Esophagus muscularis mucosa (tissue), 3 donors: ENCODE measurements around the gene CCDC9.

Experiments
- POLR2AphosphoS5 ChIP-seq, 2 donors: sonication (generic); formaldehyde crosslinking; IDR thresholded peaks; one replicate each; pipeline ENCODE4 v1.6.1; 2017; ENCODE audit warnings: antibody characterized with exemption in 2 of 2
- TF ChIP-seq, protein P1 (sequence below), 3 experiments: fragments of 200-600 bp in 2 of 3; fragments of 450-650 bp in 1 of 3; sonication (generic) in 2 of 3; IDR thresholded peaks; one replicate each; pipeline ENCODE4 v1.5.1; 2017 to 2019; ENCODE audit warnings: antibody characterized with exemption in 3 of 3, mild to moderate bottlenecking in 2 of 3, moderate library complexity in 1 of 3

DNA sequence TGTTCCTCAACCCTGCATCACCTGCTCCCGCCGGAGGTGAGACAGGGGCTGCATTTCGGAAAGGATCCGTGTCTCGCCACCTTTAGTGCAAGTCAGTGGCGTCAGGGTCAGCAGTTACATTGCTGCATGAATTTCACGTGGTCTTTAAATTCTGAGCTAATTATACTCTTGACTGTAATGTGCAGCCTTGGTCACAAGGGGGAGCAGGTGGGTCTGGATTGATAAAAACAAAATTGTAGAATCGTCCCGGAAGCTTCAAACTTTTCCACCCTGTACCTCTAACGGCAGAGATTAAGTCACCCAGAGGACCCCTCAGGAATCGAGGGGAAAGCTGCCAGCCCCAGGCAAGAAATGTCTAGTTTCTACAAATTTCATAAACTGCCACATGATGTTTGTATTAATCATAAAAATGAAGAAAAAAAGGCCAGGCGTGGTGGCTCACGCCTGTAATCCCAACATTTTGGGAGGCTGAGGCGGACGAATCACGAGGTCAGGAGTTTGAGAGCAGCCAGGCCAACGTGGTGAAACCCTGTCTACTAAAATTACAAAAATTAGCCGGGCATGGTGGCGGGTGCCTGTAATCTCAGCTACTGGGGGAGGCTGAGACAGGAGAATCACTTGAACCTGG is 45.5 kb upstream of the CCDC9 start:
- TF ChIP-seq, protein P1, sequence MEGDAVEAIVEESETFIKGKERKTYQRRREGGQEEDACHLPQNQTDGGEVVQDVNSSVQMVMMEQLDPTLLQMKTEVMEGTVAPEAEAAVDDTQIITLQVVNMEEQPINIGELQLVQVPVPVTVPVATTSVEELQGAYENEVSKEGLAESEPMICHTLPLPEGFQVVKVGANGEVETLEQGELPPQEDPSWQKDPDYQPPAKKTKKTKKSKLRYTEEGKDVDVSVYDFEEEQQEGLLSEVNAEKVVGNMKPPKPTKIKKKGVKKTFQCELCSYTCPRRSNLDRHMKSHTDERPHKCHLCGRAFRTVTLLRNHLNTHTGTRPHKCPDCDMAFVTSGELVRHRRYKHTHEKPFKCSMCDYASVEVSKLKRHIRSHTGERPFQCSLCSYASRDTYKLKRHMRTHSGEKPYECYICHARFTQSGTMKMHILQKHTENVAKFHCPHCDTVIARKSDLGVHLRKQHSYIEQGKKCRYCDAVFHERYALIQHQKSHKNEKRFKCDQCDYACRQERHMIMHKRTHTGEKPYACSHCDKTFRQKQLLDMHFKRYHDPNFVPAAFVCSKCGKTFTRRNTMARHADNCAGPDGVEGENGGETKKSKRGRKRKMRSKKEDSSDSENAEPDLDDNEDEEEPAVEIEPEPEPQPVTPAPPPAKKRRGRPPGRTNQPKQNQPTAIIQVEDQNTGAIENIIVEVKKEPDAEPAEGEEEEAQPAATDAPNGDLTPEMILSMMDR (IDR thresholded peaks at IDR 0.05) = peak; percentile 84 to 97 (median 85)
- peak in 1 of 2 donors; percentile 70 for TF ChIP-seq POLR2AphosphoS5 (IDR thresholded peaks at IDR 0.05)
